BLaER1 (cell line): Measurements from ENCODE around the gene STK16.

Experiments used
- H3K27ac ChIP-seq: shearing (Covaris generic); formaldehyde crosslinking; 2 replicates; pipeline ENCODE4 v1.8.1; 2022
- H3K27me3 ChIP-seq: shearing (Covaris generic); formaldehyde crosslinking; 2 replicates; pipeline ENCODE4 v1.8.1; 2022
- H3K36me3 ChIP-seq: shearing (Covaris generic); formaldehyde crosslinking; 2 replicates; pipeline ENCODE4 v1.8.1; 2022
- H3K4me1 ChIP-seq: shearing (Covaris generic); formaldehyde crosslinking; 2 replicates; pipeline ENCODE4 v1.8.1; 2022
- H3K4me2 ChIP-seq: shearing (Covaris generic); formaldehyde crosslinking; 2 replicates; pipeline ENCODE4 v1.8.1; 2022
- H3K4me3 ChIP-seq: shearing (Covaris generic); formaldehyde crosslinking; 2 replicates; pipeline ENCODE4 v1.8.1; 2022
- H3K9ac ChIP-seq: shearing (Covaris generic); formaldehyde crosslinking; 2 replicates; pipeline ENCODE4 v1.8.1; 2022
- H3K9me3 ChIP-seq: shearing (Covaris generic); formaldehyde crosslinking; 2 replicates; pipeline ENCODE4 v1.8.1; 2022
- H4K20me1 ChIP-seq: shearing (Covaris generic); formaldehyde crosslinking; 2 replicates; pipeline ENCODE4 v1.8.1; 2022
- Cebpa-rat ChIP-seq: shearing (Covaris generic); IDR thresholded peaks from 2 replicates; pipeline ENCODE4 v1.8.1; 2022

STK16 gene

DNA sequence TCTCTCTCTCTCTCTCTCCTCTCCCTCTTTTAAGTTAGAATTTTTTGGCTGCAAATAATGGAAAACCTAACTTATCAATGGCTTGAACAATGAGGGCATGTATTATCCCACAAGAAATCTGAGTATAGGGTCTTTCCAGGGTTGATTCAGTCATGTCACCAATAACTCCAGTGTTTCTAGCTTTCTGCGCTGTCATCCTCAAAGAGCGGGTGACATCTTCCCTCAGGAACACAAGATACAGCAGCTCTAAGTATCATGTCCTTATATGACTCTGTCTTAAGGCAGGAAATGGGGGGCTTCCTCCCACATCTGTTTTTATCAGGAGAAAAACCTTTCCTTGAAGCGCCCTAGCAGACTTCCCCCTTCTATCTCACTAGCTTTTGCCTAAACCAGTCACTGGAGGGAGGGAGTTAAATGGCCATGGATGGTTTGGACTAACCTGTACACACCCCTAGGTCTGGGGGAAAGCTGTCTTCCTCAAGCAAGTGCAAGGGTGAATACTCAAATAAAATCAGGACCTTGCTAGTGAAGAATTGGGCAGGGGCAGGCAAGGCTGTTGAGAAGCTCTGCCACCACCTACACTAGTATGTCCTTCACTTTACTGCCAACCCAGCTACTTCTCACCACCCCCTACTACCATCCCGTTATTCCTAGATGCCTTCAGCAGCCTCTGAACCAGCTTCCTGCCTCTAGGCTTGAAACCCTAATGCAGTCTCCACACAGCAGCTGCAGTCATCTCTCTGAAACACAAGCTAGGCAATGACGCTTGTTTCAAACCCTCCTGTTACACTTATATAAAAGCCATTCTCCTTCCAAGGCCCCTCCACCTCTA, 16.0 kb downstream of the STK16 start:
- H3K27ac ChIP-seq = no peak overlapping the region
- no peaks in the 10 kb centered on the region for H3K36me3 ChIP-seq
- TF ChIP-seq Cebpa-rat = no peak
- H3K4me3 ChIP-seq = no peak overlapping the region
- H3K27me3 ChIP-seq = no peaks in the 10 kb centered on the region
- H4K20me1 ChIP-seq = no peaks in the 10 kb centered on the region
- no peak overlapping the region for H3K9ac ChIP-seq
- peak overlapping the region; percentile 61 for H3K4me2 ChIP-seq
- peaks cover 17% of the 10 kb centered on the region for H3K4me1 ChIP-seq
- H3K9me3 ChIP-seq = no peaks in the 10 kb centered on the region

GRCh38 chr2:219266232-219266631, 21.0 kb downstream of the STK16 start:
- H3K4me1 ChIP-seq = peaks cover 17% of the 10 kb centered on the region
- H3K4me3 ChIP-seq = no peak overlapping the region
- H3K27ac ChIP-seq = no peak overlapping the region
- no peak for TF ChIP-seq Cebpa-rat
- H3K36me3 ChIP-seq = no peaks in the 10 kb centered on the region
- no peak overlapping the region for H3K9ac ChIP-seq
- no peaks in the 10 kb centered on the region for H3K27me3 ChIP-seq
- no peaks in the 10 kb centered on the region for H3K9me3 ChIP-seq
- no peaks in the 10 kb centered on the region for H4K20me1 ChIP-seq
- no peak overlapping the region; the same call in 1 of the 2 replicates for H3K4me2 ChIP-seq

- Histone ChIP-seq H3K9ac (no peak overlapping the region), H3K4me2 (no peak overlapping the region; the same call in 1 of the 2 replicates), H3K4me3 (no peak overlapping the region), H3K4me1 (0 out of 2 replicates have a peak, but pooled peaks cover 10% of the 10 kb centered on the region), H4K20me1 (no peaks in the 10 kb centered on the region), H3K27ac (no peak overlapping the region), H3K27me3 (no peaks in the 10 kb centered on the region), H3K36me3 (no peaks in the 10 kb centered on the region), H3K9me3 (no peaks in the 10 kb centered on the region)
- no peak for TF ChIP-seq Cebpa-rat
These were observed 21.6 kb downstream of the STK16 start for GRCh38 chr2:219266886-219267285.

- TF ChIP-seq Cebpa-rat = no peak
- Histone ChIP-seq H3K27me3 (no peaks in the 10 kb centered on the region), H3K9ac (no peak overlapping the region), H3K4me2 (no peak overlapping the region), H3K9me3 (no peaks in the 10 kb centered on the region), H4K20me1 (no peaks in the 10 kb centered on the region), H3K27ac (no peak overlapping the region), H3K4me1 (0 out of 2 replicates have a peak, but pooled peaks cover 8% of the 10 kb centered on the region), H3K36me3 (no peaks in the 10 kb centered on the region), H3K4me3 (no peak overlapping the region)
These were observed 23.0 kb downstream of the STK16 start for GRCh38 chr2:219268294-219268693.

DNA sequence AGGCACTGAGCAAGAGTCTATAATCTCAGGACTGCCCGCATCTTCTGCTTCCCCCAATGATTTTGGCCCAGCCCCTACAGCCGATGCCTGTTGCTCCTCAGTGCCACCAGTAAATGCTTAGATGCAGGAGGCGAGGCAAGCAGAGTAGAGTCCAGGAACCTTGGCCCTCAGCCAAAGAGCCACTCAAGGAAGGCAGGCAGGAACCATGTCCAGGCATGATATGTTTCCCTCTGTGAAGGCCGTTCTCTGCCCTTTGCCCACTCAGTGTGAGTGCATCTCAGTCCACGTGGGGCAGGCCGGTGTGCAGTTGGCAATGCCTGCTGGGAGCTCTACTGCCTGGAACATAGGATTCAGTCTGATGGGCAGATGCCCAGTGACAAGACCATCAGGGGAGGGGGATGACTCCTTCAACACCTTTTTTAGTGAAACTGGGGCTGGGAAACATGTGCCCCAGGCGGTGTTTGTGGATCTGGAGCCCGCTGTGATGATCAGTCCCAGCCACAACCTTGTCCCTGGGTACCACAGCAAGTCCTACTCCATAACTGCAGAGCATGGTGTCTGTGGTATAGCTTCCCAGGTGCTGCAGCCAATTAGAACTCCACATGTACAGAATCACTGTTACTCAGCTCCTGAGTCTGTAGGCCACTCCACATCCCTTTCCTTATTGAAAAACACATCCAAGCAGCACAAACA, 24.2 kb downstream of the STK16 start:
- Histone ChIP-seq H3K27ac (no peak overlapping the region), H3K27me3 (no peaks in the 10 kb centered on the region), H3K9ac (no peak overlapping the region), H4K20me1 (no peaks in the 10 kb centered on the region), H3K4me2 (no peak overlapping the region), H3K4me3 (no peak overlapping the region), H3K4me1 (0 out of 2 replicates have a peak, but pooled peaks cover 8% of the 10 kb centered on the region), H3K9me3 (no peaks in the 10 kb centered on the region), H3K36me3 (no peaks in the 10 kb centered on the region)
- no peak for TF ChIP-seq Cebpa-rat

DNA sequence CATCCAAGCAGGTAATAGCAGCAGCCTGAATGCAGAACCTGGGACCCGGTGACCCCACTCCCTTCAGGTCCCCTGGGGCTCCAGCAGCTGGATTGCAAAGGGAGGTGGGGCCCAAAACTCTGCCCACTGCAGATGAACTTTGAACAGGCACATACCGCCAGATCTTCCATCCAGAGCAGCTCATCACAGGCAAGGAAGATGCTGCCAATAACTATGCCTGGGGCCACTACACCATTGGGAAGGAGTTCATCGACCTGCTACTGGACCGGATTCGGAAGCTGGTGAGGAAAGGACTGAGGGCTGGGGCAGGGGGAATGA, 24.7 kb downstream of the STK16 start:
- Histone ChIP-seq H3K4me1 (0 out of 2 replicates have a peak, but pooled peaks cover 8% of the 10 kb centered on the region), H3K4me2 (no peak overlapping the region), H3K9ac (no peak overlapping the region), H3K27ac (no peak overlapping the region), H3K4me3 (no peak overlapping the region), H3K27me3 (no peaks in the 10 kb centered on the region), H4K20me1 (no peaks in the 10 kb centered on the region), H3K36me3 (no peaks in the 10 kb centered on the region), H3K9me3 (no peaks in the 10 kb centered on the region)
- TF ChIP-seq Cebpa-rat = no peak

DNA sequence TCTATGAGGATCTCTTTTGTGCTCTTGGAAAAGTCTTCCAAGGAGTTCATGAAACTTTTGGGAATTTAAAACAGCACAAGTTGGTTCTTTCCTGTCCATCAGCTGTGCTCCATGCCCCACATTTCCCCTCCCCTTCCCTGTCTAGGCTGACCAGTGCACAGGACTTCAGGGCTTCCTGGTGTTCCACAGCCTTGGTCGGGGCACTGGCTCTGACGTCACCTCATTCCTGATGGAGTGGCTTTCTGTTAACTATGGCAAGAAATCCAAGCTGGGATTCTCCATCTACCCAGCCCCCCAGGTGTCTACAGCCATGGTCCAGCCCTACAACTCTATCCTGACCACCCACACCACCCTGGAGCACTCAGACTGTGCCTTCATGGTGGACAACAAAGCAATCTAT, 25.7 kb downstream of the STK16 start:
- no peak overlapping the region for H3K27ac ChIP-seq
- no peaks in the 10 kb centered on the region for H3K36me3 ChIP-seq
- no peaks in the 10 kb centered on the region for H4K20me1 ChIP-seq
- no peak overlapping the region for H3K4me3 ChIP-seq
- no peaks in the 10 kb centered on the region for H3K9me3 ChIP-seq
- H3K4me2 ChIP-seq = no peak overlapping the region
- TF ChIP-seq Cebpa-rat = no peak
- H3K4me1 ChIP-seq = 0 out of 2 replicates have a peak, but pooled peaks cover 8% of the 10 kb centered on the region
- H3K27me3 ChIP-seq = no peaks in the 10 kb centered on the region
- H3K9ac ChIP-seq = no peak overlapping the region

DNA sequence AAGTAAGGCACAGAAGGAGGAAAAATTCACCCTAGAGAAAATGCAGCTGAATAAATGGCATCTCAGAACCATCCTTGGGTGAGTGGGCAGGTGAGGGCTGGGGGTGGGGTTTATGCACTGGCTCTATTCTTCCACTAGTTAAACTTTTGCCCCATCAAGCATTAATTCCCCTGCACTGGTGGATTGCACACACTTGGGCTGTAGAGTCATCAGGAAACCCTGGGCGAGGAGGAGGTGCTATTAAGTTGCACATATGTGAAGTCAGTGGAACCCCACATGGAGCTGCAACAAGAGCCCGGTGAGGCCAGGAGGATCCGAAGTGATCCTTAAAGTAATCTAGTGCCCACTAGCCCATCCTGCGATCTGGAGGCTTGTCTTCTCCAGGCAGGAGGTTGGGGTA, 27.1 kb downstream of the STK16 start:
- H3K9me3 ChIP-seq = no peaks in the 10 kb centered on the region
- TF ChIP-seq Cebpa-rat = no peak
- no peak overlapping the region for H3K4me3 ChIP-seq
- no peak overlapping the region for H3K9ac ChIP-seq
- H3K36me3 ChIP-seq = no peaks in the 10 kb centered on the region
- peaks cover under 1% of the 10 kb centered on the region; the same call in 1 of the 2 replicates for H3K4me1 ChIP-seq
- no peak overlapping the region for H3K27ac ChIP-seq
- no peak overlapping the region for H3K4me2 ChIP-seq
- no peaks in the 10 kb centered on the region for H4K20me1 ChIP-seq
- no peaks in the 10 kb centered on the region for H3K27me3 ChIP-seq

DNA sequence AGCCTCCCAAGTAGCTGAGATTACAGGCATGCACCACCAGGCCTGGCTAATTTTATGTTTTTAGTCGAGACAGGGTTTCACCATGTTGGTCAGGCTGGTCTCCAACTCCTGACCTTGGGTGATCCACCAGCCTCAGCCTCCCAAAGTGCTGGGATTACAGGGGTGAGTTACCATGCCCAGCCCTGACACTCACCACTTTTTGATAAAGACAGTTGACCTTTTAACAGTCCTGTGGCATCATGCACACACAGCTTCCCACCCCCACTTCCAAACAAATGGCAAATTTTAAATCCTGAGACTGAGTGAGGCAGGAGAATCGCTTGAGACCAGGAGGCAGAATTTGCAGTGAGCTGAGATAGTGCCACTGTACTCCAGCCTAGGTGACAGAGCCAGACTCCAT, 27.7 kb downstream of the STK16 start:
- Histone ChIP-seq H3K9me3 (no peaks in the 10 kb centered on the region), H3K36me3 (no peaks in the 10 kb centered on the region), H3K27me3 (no peaks in the 10 kb centered on the region), H4K20me1 (no peaks in the 10 kb centered on the region), H3K4me2 (no peak overlapping the region), H3K9ac (no peak overlapping the region), H3K4me1 (peaks cover 6% of the 10 kb centered on the region), H3K27ac (no peak overlapping the region), H3K4me3 (no peak overlapping the region)
- TF ChIP-seq Cebpa-rat = no peak

DNA sequence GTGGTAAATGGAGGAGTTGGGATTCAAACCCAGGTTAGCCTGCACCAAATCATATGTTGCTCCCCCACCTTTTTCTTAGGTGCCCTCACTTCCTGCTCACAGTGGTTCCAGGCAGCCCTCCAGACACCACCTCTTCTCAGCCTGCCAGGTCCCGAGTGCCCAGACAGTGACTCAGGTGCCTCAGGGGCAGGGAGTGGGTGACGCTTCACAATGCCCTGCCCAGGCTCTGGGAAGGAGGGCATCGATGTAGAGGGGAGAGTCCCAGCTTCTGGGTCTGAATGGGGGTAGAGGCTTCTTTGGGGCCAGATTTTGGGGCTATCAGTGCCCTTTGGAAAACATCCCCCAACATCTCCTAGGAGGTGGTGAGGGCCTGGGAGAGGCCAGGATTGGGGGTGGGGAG, 28.7 kb downstream of the STK16 start:
- no peak for TF ChIP-seq Cebpa-rat
- Histone ChIP-seq H3K4me1 (peaks cover 16% of the 10 kb centered on the region), H4K20me1 (no peaks in the 10 kb centered on the region), H3K9me3 (no peaks in the 10 kb centered on the region), H3K27me3 (no peaks in the 10 kb centered on the region), H3K4me2 (no peak overlapping the region), H3K27ac (no peak overlapping the region), H3K4me3 (no peak overlapping the region), H3K36me3 (no peaks in the 10 kb centered on the region), H3K9ac (no peak overlapping the region)
